HEK293 (cell line): Measurements from ENCODE around the gene KIAA1958.

Experiments used
- CTCF ChIA-PET: fragments of 350-600 bp; formaldehyde crosslinking; extraction: SDS; loops from one replicate; lab custom pipeline; 2021; ENCODE audit warnings: antibody characterized with exemption; lab: Yijun Ruan, JAX
- POLR2A ChIA-PET: fragments of 300-600 bp; formaldehyde crosslinking; extraction: SDS; loops from one replicate; lab custom pipeline; 2020; ENCODE audit warnings: antibody characterized with exemption, inconsistent platforms; lab: Yijun Ruan, JAX
- H3K27ac ChIP-seq: fragments of 200-500 bp; sonication (Bioruptor generic); 2 replicates; pipeline ENCODE4 v1.5.1; 2014; ENCODE audit warnings: low read depth, low read length, control low read depth, inconsistent platforms; ENCODE audit errors: extremely low read depth
- H3K36me3 ChIP-seq, 2 experiments: fragments of 200-500 bp in 1 of 2; sonication (Bioruptor generic) in 1 of 2; 1 replicate in 1 of 2; 2 replicates in 1 of 2; pipeline ENCODE4 v1.5.1; 2014 to 2017; ENCODE audit warnings: inconsistent platforms in 2 of 2, low read length in 2 of 2; ENCODE audit not compliant: control insufficient read depth in 2 of 2, insufficient read depth in 1 of 2
- H3K4me1 ChIP-seq: fragments of 200-500 bp; sonication (Bioruptor generic); 2 replicates; pipeline ENCODE4 v1.5.1; 2014; ENCODE audit warnings: mild to moderate bottlenecking, low read length, inconsistent platforms; ENCODE audit not compliant: control insufficient read depth, insufficient read depth
- H3K4me3 ChIP-seq: 2 replicates; pipeline ENCODE4 v1.5.1; 2011; ENCODE audit warnings: low read depth, mild to moderate bottlenecking, control low read depth, low read length, moderate library complexity
- H3K9me3 ChIP-seq: fragments of 200-500 bp; sonication (Bioruptor generic); 2 replicates; pipeline ENCODE4 v1.5.1; 2014; ENCODE audit warnings: low read depth, low read length, inconsistent platforms; ENCODE audit not compliant: control insufficient read depth, insufficient read depth
- ATF2 ChIP-seq: fragments of 450-650 bp; formaldehyde crosslinking; IDR thresholded peaks from 2 replicates; pipeline ENCODE4 v1.5.1; 2016; ENCODE audit warnings: missing biosample characterization, missing genetic modification characterization, low read depth
- BCL11B ChIP-seq: fragments of 450-650 bp; formaldehyde crosslinking; IDR thresholded peaks from 2 replicates; pipeline ENCODE4 v1.5.1; 2016; ENCODE audit warnings: low read depth, missing biosample characterization, missing genetic modification characterization
- GLI4 ChIP-seq: fragments of 450-650 bp; formaldehyde crosslinking; IDR thresholded peaks from 2 replicates; pipeline ENCODE4 v1.5.1; 2016; ENCODE audit warnings: missing biosample characterization, missing genetic modification characterization
- IKZF3 ChIP-seq: fragments of 450-650 bp; IDR thresholded peaks from 2 replicates; pipeline ENCODE4 v1.5.0; 2018; ENCODE audit warnings: missing biosample characterization, mild to moderate bottlenecking, missing genetic modification characterization, moderate library complexity
- PRDM10 ChIP-seq: fragments of 450-650 bp; formaldehyde crosslinking; IDR thresholded peaks from 2 replicates; pipeline ENCODE4 v1.5.1; 2016; ENCODE audit warnings: missing biosample characterization, missing genetic modification characterization
- REPIN1 ChIP-seq: fragments of 450-650 bp; formaldehyde crosslinking; IDR thresholded peaks from 2 replicates; pipeline ENCODE4 v1.5.1; 2017; ENCODE audit warnings: missing biosample characterization, missing genetic modification characterization, low read depth
- SALL2 ChIP-seq: fragments of 450-650 bp; formaldehyde crosslinking; IDR thresholded peaks from 2 replicates; pipeline ENCODE4 v1.5.0; 2017; ENCODE audit warnings: missing biosample characterization, mild to moderate bottlenecking, missing genetic modification characterization, borderline replicate concordance
- SETDB1 ChIP-seq: IDR thresholded peaks from one replicate; pipeline ENCODE4 v1.6.1; 2017; ENCODE audit warnings: mild to moderate bottlenecking, low read length, moderate library complexity, mixed read lengths; ENCODE audit not compliant: insufficient read length
- ZIC2 ChIP-seq: fragments of 450-650 bp; formaldehyde crosslinking; IDR thresholded peaks from 2 replicates; pipeline ENCODE4 v1.5.1; 2016; ENCODE audit warnings: missing biosample characterization, missing genetic modification characterization
- ZNF138 ChIP-seq: fragments of 450-650 bp; formaldehyde crosslinking; IDR thresholded peaks from 2 replicates; pipeline ENCODE4 v1.5.1; 2016; ENCODE audit warnings: missing biosample characterization, missing genetic modification characterization, borderline replicate concordance
- ZNF223 ChIP-seq: fragments of 450-650 bp; formaldehyde crosslinking; IDR thresholded peaks from 2 replicates; pipeline ENCODE4 v1.5.1; 2016; ENCODE audit warnings: missing biosample characterization, missing genetic modification characterization
- ZNF324 ChIP-seq: fragments of 450-650 bp; formaldehyde crosslinking; IDR thresholded peaks from 2 replicates; pipeline ENCODE4 v1.5.1; 2016; ENCODE audit warnings: missing biosample characterization, missing genetic modification characterization

The KIAA1958 gene

GRCh38 chr9:112545237-112545636 is 58.6 kb downstream of the KIAA1958 start:
- H3K4me3 ChIP-seq: no peak overlapping the region
- no peak for TF ChIP-seq SETDB1
- TF ChIP-seq, all 188 proteins: peak for 0
- no peaks in the 10 kb centered on the region for H3K36me3 ChIP-seq
- H3K4me1 ChIP-seq: no peaks in the 10 kb centered on the region
- CTCF ChIA-PET: no interaction called here
- no peaks in the 10 kb centered on the region for H3K9me3 ChIP-seq
- POLR2A ChIA-PET: no interaction called here
- H3K27ac ChIP-seq: no peak overlapping the region

DNA sequence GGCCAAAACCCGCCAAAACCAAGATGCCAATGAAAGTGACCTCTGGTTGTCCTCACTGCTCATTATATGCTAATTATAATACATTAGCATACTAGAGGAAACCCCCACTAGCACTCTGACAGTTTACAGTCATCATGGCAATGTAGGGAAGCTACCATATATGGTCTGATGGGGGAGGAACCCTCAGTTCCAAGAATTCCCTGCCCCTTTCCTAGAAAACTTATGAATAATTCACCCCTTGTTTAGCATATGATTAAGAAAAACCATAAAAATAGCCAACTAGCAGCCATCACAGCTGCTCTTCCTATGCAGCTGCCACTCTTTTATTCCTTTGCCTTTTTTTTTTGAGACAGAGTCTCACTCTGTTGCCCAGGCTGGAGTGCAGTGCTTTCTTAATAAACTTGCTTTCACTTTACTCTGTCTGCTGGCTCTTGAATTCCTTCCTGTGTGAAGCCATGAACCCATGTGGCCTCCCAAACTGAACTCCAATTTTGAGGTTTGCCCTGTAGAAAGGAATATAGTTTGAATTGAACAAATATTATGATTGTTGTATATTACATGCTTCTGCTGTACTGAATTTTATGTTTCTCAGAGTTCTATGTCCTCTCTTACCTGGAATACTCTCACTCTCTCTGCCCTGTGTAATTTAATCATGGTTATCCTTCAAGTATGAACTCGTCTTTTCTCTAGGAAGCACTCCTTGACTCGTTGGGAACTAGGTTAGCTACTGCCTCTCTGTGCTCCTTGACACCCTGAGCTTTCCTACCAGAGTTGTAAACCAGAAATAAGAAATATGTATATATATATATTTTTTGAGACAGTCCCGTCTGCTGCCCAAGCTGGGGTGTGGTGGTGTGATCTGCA is 59.8 kb downstream of the KIAA1958 start:
- POLR2A ChIA-PET: no interaction called here

DNA sequence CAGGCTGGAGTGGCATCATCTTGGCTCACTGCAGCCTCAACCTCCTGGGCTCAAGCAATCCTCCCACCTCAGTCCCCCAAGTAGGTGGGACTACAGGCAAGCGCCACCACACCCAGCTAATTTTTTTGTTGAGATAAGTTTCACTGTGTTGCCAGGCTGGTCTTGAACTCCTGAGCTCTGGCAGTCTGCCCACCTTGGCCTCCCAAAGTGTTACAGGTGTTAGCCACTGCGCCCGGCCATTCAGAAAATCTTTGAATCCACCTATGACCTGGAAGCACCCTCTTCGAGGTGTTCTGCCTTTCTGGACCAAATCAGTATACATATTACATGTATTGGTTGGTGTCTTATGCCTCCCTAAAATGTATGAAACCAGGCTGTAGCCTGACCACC is 61.4 kb downstream of the KIAA1958 start:
- H3K27ac ChIP-seq: no peak overlapping the region
- H3K36me3 ChIP-seq: no peaks in the 10 kb centered on the region
- no peaks in the 10 kb centered on the region for H3K4me1 ChIP-seq
- TF ChIP-seq GLI4 (no peak), ATF2 (no peak), SALL2 (tag by site-specific recombination) (no peak), REPIN1 (tag by site-specific recombination) (no peak), IKZF3 (tag by site-specific recombination) (no peak), ZNF324 (tag by site-specific recombination) (no peak), ZIC2 (no peak), ZNF138 (tag by site-specific recombination) (no peak), ZNF223 (tag by site-specific recombination) (no peak)
- TF ChIP-seq, all 188 proteins: peak for 0
- no peak overlapping the region for H3K4me3 ChIP-seq
- POLR2A ChIA-PET: no interaction called here
- CTCF ChIA-PET: interaction anchor here (0.6 to 0.7 kb wide), 2 partner anchors 133 to 842 kb away, joined by 3 to 4 read pairs; no protein-coding TSS in a partner anchor
- H3K9me3 ChIP-seq: no peaks in the 10 kb centered on the region

More for the DNA sequence above, 59.8 kb downstream of the KIAA1958 start:
- H3K27ac ChIP-seq: no peak overlapping the region
- CTCF ChIA-PET: interaction anchor here (0.7 kb wide), 1 partner anchor 64 kb away, joined by 3 read pairs; no protein-coding TSS in a partner anchor
- no peaks in the 10 kb centered on the region for H3K4me1 ChIP-seq
- H3K4me3 ChIP-seq: no peak overlapping the region
- no peaks in the 10 kb centered on the region for H3K36me3 ChIP-seq
- H3K9me3 ChIP-seq: no peaks in the 10 kb centered on the region
- TF ChIP-seq PRDM10 (tag by site-specific recombination) (peak; percentile 34; the same call in 1 of the 2 replicates), BCL11B (tag by site-specific recombination) (no peak)
- TF ChIP-seq, all 188 proteins: peak for 1
